ENCODE results near the gene FAM3A. TPM values are rescaled to one million over a fixed set of nuclear protein-coding genes. Genes with fewer than 3 reads are reported as not detected.
A peak's percentile ranks its signal among the peaks of the same experiment; 100 is the strongest.

FAM3A gene
- total and polyA plus RNA-seq, 9 of the 15 experiments (the other 6 are each of a cell fraction or from before 2014, with no cell fraction given), result 0.75 to 70.6 (median 27.0) TPM

DNA sequence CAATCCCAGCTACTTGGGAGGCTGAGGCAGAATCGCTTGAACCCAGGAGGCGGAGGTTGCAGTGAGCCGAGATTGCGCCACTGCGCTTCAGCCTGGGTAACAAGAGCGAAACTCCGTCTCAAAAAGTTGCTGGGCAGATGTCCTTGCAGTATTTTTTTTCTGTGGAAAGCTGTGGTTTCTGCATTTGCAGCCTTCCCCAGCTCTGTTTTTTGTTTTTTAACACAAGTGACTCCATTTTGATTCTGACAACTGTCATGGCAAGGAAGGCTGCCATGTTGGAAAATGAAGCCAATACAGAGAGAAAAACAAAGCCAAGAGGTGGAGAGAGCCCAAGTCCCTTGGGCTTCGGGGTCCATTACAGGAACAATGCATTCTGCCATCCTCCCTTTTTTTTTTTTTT lies 13.9 kb downstream of the FAM3A start:
- no peak for FAIRE-seq
- Histone ChIP-seq H3K9me3 (replicated peaks; ENCODE audit: control insufficient read depth, insufficient read depth, low read depth, low read length) (no peaks in the 10 kb centered on the region; the same call in 1 of the 2 replicates), H3K79me2 (ENCODE audit: control insufficient read depth, insufficient read depth, low read length) (no peaks in the 10 kb centered on the region), H3K4me2 (ENCODE audit: insufficient read depth, low read length) (no peak overlapping the region), H3K27me3 (ENCODE audit: control insufficient read depth in 2 of 2, insufficient read depth in 2 of 2, low read length in 2 of 2) (no peaks in the 10 kb centered on the region), H3K27ac (ENCODE audit: extremely low read depth, low read depth, low read length) (no peak overlapping the region), H3K4me1 (replicated peaks in 1 of 2; ENCODE audit: control insufficient read depth in 2 of 2, insufficient read depth in 2 of 2, low read length in 2 of 2) (peaks cover 8 to 11% of the 10 kb centered on the region in 2 experiments; a peak in 4 of 5 replicates), H3K9me1 (ENCODE audit: control insufficient read depth, insufficient read depth, low read length) (no peaks in the 10 kb centered on the region), H3K4me3 (no peak overlapping the region), H3K9ac (ENCODE audit: insufficient read depth in 1 of 2, low read depth in 2 of 2, low read length in 2 of 2) (no peak overlapping the region), H4K20me1 (replicated peaks; ENCODE audit: control insufficient read depth, insufficient read depth, low read length) (no peaks in the 10 kb centered on the region), H3K36me3 (ENCODE audit: control insufficient read depth, insufficient read depth, low read length) (peaks cover 22% of the 10 kb centered on the region; the same call in 2 of the 3 replicates), H2AFZ (ENCODE audit: low read depth, low read length) (no peak overlapping the region)
- in situ Hi-C loops (cut with MboI), result no loop called here
- WGBS (ENCODE audit: insufficient coverage, low coverage, missing lambda C conversion rate), result 96% methylated on average over 4 of the region's 8 CpGs
- intact Hi-C loops (cut with micrococcal nuclease), result no loop called here
- BruUV-seq (replicated peaks), result no TSS peak
- POLR2A ChIA-PET, result interaction anchor here (1.2 to 1.8 kb wide), 3 partner anchors 9 to 14 kb away, joined by 3 to 8 read pairs (median 4); partner anchors contain the start of genes FAM3A and SLC10A3
- CTCF ChIA-PET (ENCODE audit: low intra/inter-chr PET ratio), result no interaction called here
- DNase-seq (ENCODE audit: extremely low read depth in 1 of 4, low spot score in 3 of 4), result no peak
- ATAC-seq, result no peak
- TF ChIP-seq, protein P1, sequence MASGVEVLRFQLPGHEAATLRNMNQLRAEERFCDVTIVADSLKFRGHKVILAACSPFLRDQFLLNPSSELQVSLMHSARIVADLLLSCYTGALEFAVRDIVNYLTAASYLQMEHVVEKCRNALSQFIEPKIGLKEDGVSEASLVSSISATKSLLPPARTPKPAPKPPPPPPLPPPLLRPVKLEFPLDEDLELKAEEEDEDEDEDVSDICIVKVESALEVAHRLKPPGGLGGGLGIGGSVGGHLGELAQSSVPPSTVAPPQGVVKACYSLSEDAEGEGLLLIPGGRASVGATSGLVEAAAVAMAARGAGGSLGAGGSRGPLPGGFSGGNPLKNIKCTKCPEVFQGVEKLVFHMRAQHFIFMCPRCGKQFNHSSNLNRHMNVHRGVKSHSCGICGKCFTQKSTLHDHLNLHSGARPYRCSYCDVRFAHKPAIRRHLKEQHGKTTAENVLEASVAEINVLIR (CRISPR knock-in tag; IDR thresholded peaks at IDR 0.05), result no peak
- no peak for TF ChIP-seq ATF4 (CRISPR knock-in tag; IDR thresholded peaks at IDR 0.05)
- TF ChIP-seq RBFOX2 (IDR thresholded peaks at IDR 0.05; ENCODE audit: low read depth, low read length), result no peak
- peak; percentile 84 for TF ChIP-seq PTRF (tag; IDR thresholded peaks at IDR 0.05)
- TF ChIP-seq, protein P2, sequence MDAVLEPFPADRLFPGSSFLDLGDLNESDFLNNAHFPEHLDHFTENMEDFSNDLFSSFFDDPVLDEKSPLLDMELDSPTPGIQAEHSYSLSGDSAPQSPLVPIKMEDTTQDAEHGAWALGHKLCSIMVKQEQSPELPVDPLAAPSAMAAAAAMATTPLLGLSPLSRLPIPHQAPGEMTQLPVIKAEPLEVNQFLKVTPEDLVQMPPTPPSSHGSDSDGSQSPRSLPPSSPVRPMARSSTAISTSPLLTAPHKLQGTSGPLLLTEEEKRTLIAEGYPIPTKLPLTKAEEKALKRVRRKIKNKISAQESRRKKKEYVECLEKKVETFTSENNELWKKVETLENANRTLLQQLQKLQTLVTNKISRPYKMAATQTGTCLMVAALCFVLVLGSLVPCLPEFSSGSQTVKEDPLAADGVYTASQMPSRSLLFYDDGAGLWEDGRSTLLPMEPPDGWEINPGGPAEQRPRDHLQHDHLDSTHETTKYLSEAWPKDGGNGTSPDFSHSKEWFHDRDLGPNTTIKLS (IDR thresholded peaks at IDR 0.05; ENCODE audit: borderline replicate concordance, low read depth), result no peak
- TF ChIP-seq, protein P3, sequence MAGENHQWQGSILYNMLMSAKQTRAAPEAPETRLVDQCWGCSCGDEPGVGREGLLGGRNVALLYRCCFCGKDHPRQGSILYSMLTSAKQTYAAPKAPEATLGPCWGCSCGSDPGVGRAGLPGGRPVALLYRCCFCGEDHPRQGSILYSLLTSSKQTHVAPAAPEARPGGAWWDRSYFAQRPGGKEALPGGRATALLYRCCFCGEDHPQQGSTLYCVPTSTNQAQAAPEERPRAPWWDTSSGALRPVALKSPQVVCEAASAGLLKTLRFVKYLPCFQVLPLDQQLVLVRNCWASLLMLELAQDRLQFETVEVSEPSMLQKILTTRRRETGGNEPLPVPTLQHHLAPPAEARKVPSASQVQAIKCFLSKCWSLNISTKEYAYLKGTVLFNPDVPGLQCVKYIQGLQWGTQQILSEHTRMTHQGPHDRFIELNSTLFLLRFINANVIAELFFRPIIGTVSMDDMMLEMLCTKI (IDR thresholded peaks at IDR 0.05; ENCODE audit: partially characterized antibody), result no peak
- TF ChIP-seq ZNF184 (CRISPR knock-in tag; IDR thresholded peaks at IDR 0.05), result no peak
- TF ChIP-seq ZNF398 (CRISPR knock-in tag; IDR thresholded peaks at IDR 0.05), result no peak
- no peak for TF ChIP-seq PKNOX1 (IDR thresholded peaks at IDR 0.05)
- TF ChIP-seq, protein P4, sequence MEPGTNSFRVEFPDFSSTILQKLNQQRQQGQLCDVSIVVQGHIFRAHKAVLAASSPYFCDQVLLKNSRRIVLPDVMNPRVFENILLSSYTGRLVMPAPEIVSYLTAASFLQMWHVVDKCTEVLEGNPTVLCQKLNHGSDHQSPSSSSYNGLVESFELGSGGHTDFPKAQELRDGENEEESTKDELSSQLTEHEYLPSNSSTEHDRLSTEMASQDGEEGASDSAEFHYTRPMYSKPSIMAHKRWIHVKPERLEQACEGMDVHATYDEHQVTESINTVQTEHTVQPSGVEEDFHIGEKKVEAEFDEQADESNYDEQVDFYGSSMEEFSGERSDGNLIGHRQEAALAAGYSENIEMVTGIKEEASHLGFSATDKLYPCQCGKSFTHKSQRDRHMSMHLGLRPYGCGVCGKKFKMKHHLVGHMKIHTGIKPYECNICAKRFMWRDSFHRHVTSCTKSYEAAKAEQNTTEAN (CRISPR knock-in tag; IDR thresholded peaks at IDR 0.05), result no peak
- peak; percentile 62; the same call in 1 of the 2 replicates for TF ChIP-seq PTTG1 (tag; IDR thresholded peaks at IDR 0.05; ENCODE audit: low read depth)
- no peak for TF ChIP-seq SRF (CRISPR knock-in tag; IDR thresholded peaks at IDR 0.05)
